Measurements from ENCODE around the gene TPRX1.

Gene TPRX1

DNA sequence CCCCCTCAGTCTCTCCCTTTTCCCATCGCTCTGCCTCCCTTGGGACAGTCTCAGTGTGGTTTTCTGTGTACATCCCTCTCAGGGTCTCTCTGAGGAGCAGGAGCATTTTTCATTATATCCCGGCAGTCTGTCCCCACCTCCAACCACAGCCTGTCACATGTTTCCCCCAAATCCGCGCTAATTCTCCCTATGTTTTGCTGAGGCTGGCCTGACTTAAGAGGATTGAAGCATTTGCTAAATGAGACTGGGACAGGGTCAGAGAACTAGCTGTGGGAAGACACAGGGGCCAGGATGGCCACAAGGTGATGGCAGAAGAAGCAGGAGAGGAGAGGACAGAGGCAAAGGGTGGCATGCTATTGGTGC is 5.5 kb downstream of the TPRX1 start:
- Histone ChIP-seq H3K4ac (ENCODE audit: low read depth, low read length) (no peak overlapping the region), H2BK15ac (replicated peaks; ENCODE audit: low read depth) (no peak overlapping the region), H4K5ac (ENCODE audit: low read length) (no peak overlapping the region), H3K27ac (ENCODE audit: low read depth, low read length) (no peak overlapping the region), H3K56ac (ENCODE audit: low read length) (no peak overlapping the region), H3K18ac (ENCODE audit: low read length) (no peak overlapping the region), H3K4me1 (ENCODE audit: control insufficient read depth, low read depth, low read length) (no peaks in the 10 kb centered on the region), H2BK120ac (ENCODE audit: low read depth, low read length) (no peak overlapping the region), H3K4me3 (ENCODE audit: low read length) (no peak overlapping the region), H3K36me3 (ENCODE audit: control insufficient read depth, insufficient read depth, low read length) (no peaks in the 10 kb centered on the region), H3K79me2 (ENCODE audit: control insufficient read depth, insufficient read depth, low read length) (no peaks in the 10 kb centered on the region), H3K4me2 (ENCODE audit: low read length) (no peak overlapping the region), H4K8ac (ENCODE audit: low read depth, low read length) (no peak overlapping the region), H2BK5ac (ENCODE audit: low read length) (no peak overlapping the region), H3K27me3 (ENCODE audit: insufficient read depth, low read length, poor library complexity) (no peaks in the 10 kb centered on the region), H3K23ac (ENCODE audit: low read length) (no peak overlapping the region), H3K79me1 (ENCODE audit: low read length) (no peaks in the 10 kb centered on the region), H2AK5ac (ENCODE audit: low read length) (no peak overlapping the region), H3K9ac (ENCODE audit: low read length) (no peak overlapping the region)
- no peak for DNase-seq
- WGBS (ENCODE audit: extremely low coverage, insufficient coverage, low lambda C conversion rate) = no CpG with 5 or more reads among the region's 4 CpGs

DNA sequence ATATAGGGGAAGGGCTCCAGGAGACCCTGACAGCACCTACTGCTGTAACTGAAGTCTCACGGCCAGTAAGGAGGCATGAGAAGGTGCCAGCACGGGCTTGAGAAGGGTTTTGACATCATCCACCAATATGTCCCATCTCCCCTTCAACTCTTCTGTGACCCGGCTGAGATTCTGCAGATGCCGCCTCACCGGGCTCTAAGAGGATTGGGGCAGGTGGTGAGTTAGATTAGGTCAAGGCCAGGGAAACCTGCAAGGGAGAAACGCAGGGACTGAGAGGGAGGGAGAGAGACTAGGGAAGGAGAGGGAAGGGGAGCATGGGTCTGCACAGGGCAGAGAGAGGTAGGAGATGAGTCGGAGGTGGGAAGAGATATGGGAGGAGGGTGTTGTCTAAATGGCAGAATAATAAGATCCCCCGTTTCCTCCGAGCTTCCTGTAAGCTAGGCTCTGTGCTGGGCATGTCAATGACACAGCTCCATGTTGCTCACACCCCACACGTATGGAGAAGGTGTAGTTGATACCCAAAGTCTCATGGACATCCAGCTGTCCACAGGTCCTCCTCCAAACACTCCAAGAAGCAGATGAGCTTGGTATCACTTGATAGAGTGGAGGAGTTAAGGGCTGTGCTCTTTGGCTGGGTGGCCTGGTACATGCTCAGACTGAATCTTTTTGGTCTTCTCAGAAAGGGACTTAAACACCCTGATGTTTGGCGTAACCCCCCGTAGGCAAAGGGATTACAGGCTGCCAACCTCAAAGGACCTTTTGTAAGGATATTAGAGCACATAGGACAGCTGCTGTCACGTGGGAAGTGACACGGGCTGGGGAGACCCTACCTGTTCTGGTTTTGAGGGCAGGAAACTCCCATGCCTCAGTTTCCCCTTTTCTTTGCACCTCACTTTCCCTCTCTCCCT is 6.1 kb downstream of the TPRX1 start:
- no peak overlapping the region for H3K4me3 ChIP-seq (ENCODE audit: low read length)
- WGBS (ENCODE audit: extremely low coverage, insufficient coverage, low lambda C conversion rate) = no CpG with 5 or more reads among the region's 14 CpGs
- no peak overlapping the region for H3K27ac ChIP-seq (ENCODE audit: low read depth, low read length)
- no peak overlapping the region for H3K9ac ChIP-seq (ENCODE audit: low read length)
- H3K4ac ChIP-seq (ENCODE audit: low read depth, low read length) = no peak overlapping the region
- no peak overlapping the region for H3K56ac ChIP-seq (ENCODE audit: low read length)
- no peaks in the 10 kb centered on the region for H3K79me1 ChIP-seq (ENCODE audit: low read length)
- H2BK15ac ChIP-seq (replicated peaks; ENCODE audit: low read depth) = no peak overlapping the region
- H2BK120ac ChIP-seq (ENCODE audit: low read depth, low read length) = no peak overlapping the region
- no peaks in the 10 kb centered on the region for H3K27me3 ChIP-seq (ENCODE audit: insufficient read depth, low read length, poor library complexity)
- no peaks in the 10 kb centered on the region for H3K79me2 ChIP-seq (ENCODE audit: control insufficient read depth, insufficient read depth, low read length)
- no peak overlapping the region for H2AK5ac ChIP-seq (ENCODE audit: low read length)
- no peak for DNase-seq
- H3K4me2 ChIP-seq (ENCODE audit: low read length) = no peak overlapping the region
- no peak overlapping the region for H3K23ac ChIP-seq (ENCODE audit: low read length)
- no peak overlapping the region for H4K5ac ChIP-seq (ENCODE audit: low read length)
- H3K4me1 ChIP-seq (ENCODE audit: control insufficient read depth, low read depth, low read length) = no peaks in the 10 kb centered on the region
- no peak overlapping the region for H4K8ac ChIP-seq (ENCODE audit: low read depth, low read length)
- H2BK5ac ChIP-seq (ENCODE audit: low read length) = no peak overlapping the region
- no peak overlapping the region for H3K18ac ChIP-seq (ENCODE audit: low read length)
- no peaks in the 10 kb centered on the region for H3K36me3 ChIP-seq (ENCODE audit: control insufficient read depth, insufficient read depth, low read length)

DNA sequence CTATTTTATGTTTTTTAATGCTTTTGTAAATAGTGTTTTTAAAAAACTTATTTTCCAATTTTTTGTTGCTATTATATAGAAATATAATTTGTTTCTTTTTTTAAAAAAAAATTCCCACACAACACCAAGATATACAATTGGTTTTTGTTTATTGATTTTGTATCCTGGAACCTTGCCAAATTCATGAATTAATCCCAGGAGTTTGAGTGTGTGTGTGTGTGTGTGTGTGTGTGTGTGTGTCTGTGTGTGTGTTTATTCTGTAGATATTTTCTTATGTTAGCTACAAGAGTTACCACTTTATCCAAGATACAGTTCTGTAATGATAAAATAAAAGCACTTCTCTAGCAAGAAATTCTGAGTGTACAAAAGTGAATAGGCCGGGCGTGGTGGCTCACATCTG is 7.6 kb downstream of the TPRX1 start:
- no peak overlapping the region for H2BK15ac ChIP-seq (replicated peaks; ENCODE audit: low read depth)
- no peak overlapping the region for H4K8ac ChIP-seq (ENCODE audit: low read depth, low read length)
- H3K23ac ChIP-seq (ENCODE audit: low read length) = no peak overlapping the region
- no peaks in the 10 kb centered on the region for H3K36me3 ChIP-seq (ENCODE audit: control insufficient read depth, insufficient read depth, low read length)
- no peaks in the 10 kb centered on the region for H3K79me2 ChIP-seq (ENCODE audit: control insufficient read depth, insufficient read depth, low read length)
- no peak overlapping the region for H2BK120ac ChIP-seq (ENCODE audit: low read depth, low read length)
- H3K4me3 ChIP-seq (ENCODE audit: low read length) = no peak overlapping the region
- no peak overlapping the region for H3K9ac ChIP-seq (ENCODE audit: low read length)
- no peak overlapping the region for H3K4ac ChIP-seq (ENCODE audit: low read depth, low read length)
- H3K56ac ChIP-seq (ENCODE audit: low read length) = no peak overlapping the region
- no peak overlapping the region for H3K27ac ChIP-seq (ENCODE audit: low read depth, low read length)
- H3K4me2 ChIP-seq (ENCODE audit: low read length) = no peak overlapping the region
- H3K79me1 ChIP-seq (ENCODE audit: low read length) = no peaks in the 10 kb centered on the region
- no peaks in the 10 kb centered on the region for H3K4me1 ChIP-seq (ENCODE audit: control insufficient read depth, low read depth, low read length)
- no peak overlapping the region for H4K5ac ChIP-seq (ENCODE audit: low read length)
- DNase-seq = no peak
- H2AK5ac ChIP-seq (ENCODE audit: low read length) = no peak overlapping the region
- H2BK5ac ChIP-seq (ENCODE audit: low read length) = no peak overlapping the region
- WGBS (ENCODE audit: extremely low coverage, insufficient coverage, low lambda C conversion rate) = no CpG with 5 or more reads among the region's 2 CpGs
- H3K27me3 ChIP-seq (ENCODE audit: insufficient read depth, low read length, poor library complexity) = no peaks in the 10 kb centered on the region
- H3K18ac ChIP-seq (ENCODE audit: low read length) = no peak overlapping the region

DNA sequence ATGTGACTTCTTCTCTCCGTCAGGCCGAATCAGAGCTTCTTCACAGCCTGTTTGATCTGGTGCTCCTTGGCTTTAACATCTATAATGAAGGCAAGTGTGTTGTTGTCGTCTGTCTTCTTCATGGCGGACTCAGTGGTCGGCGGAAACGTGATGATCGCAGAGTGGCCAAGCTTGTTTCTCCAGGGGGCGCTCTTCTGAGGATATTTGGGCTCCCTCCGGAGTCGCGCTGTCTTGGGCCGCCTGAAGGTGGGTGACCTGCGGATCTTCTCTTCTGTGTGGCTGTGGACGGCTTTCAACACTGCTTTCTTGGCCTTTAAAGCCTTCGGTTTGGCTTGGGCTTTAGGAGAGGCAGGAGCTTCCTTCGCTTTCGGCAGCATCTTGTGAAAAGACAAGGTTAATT is 9.8 kb downstream of the TPRX1 start:
- WGBS (ENCODE audit: extremely low coverage, insufficient coverage, low lambda C conversion rate) = no CpG with 5 or more reads among the region's 18 CpGs
- no peaks in the 10 kb centered on the region for H3K79me1 ChIP-seq (ENCODE audit: low read length)

DNA sequence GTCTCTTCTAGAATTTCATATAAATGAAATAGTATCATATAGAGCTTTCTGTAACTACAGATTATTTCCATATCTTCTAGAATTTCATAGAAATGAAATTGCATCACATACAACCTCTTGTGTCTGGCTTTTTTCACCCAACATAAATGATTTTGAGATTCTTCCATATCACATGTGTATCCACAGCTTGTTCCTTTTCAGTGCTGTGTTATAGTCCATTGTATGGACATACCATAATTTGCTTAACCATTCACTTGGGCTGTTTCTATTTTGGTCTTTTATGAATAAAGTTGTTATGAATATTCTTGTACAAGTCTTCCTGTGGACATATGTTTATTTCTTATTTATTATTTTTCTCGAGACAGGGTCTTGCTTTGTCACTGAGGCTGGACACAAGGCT is 11.7 kb downstream of the TPRX1 start:
- Histone ChIP-seq H3K18ac (ENCODE audit: low read length) (no peak overlapping the region), H3K27ac (ENCODE audit: low read depth, low read length) (no peak overlapping the region), H3K56ac (ENCODE audit: low read length) (no peak overlapping the region), H3K4me3 (ENCODE audit: low read length) (no peak overlapping the region), H3K36me3 (ENCODE audit: control insufficient read depth, insufficient read depth, low read length) (no peaks in the 10 kb centered on the region), H2BK5ac (ENCODE audit: low read length) (no peak overlapping the region), H2BK120ac (ENCODE audit: low read depth, low read length) (no peak overlapping the region), H3K79me1 (ENCODE audit: low read length) (no peaks in the 10 kb centered on the region), H2BK15ac (replicated peaks; ENCODE audit: low read depth) (no peak overlapping the region), H3K23ac (ENCODE audit: low read length) (no peak overlapping the region), H3K79me2 (ENCODE audit: control insufficient read depth, insufficient read depth, low read length) (no peaks in the 10 kb centered on the region), H2AK5ac (ENCODE audit: low read length) (no peak overlapping the region), H3K4ac (ENCODE audit: low read depth, low read length) (no peak overlapping the region), H3K4me1 (ENCODE audit: control insufficient read depth, low read depth, low read length) (no peaks in the 10 kb centered on the region), H3K4me2 (ENCODE audit: low read length) (no peak overlapping the region), H4K5ac (ENCODE audit: low read length) (no peak overlapping the region), H3K27me3 (ENCODE audit: insufficient read depth, low read length, poor library complexity) (no peaks in the 10 kb centered on the region), H3K9ac (ENCODE audit: low read length) (no peak overlapping the region), H4K8ac (ENCODE audit: low read depth, low read length) (peak overlapping the region; percentile 41)
- no CpG with 5 or more reads among the region's 1 CpG for WGBS (ENCODE audit: extremely low coverage, insufficient coverage, low lambda C conversion rate)
- no peak for DNase-seq

More for the DNA sequence above, 9.8 kb downstream of the TPRX1 start:
- peak; percentile 55 for DNase-seq
- H3K36me3 ChIP-seq (ENCODE audit: control insufficient read depth, insufficient read depth, low read length) = no peaks in the 10 kb centered on the region
- H3K9ac ChIP-seq (ENCODE audit: low read length) = no peak overlapping the region
- H3K56ac ChIP-seq (ENCODE audit: low read length) = no peak overlapping the region
- no peaks in the 10 kb centered on the region for H3K4me1 ChIP-seq (ENCODE audit: control insufficient read depth, low read depth, low read length)
- no peak overlapping the region for H2BK15ac ChIP-seq (replicated peaks; ENCODE audit: low read depth)
- H3K27me3 ChIP-seq (ENCODE audit: insufficient read depth, low read length, poor library complexity) = no peaks in the 10 kb centered on the region
- no peak overlapping the region for H4K8ac ChIP-seq (ENCODE audit: low read depth, low read length)
- no peak overlapping the region for H4K5ac ChIP-seq (ENCODE audit: low read length)
- H3K23ac ChIP-seq (ENCODE audit: low read length) = no peak overlapping the region
- H3K4me2 ChIP-seq (ENCODE audit: low read length) = no peak overlapping the region
- H3K27ac ChIP-seq (ENCODE audit: low read depth, low read length) = no peak overlapping the region
- H3K18ac ChIP-seq (ENCODE audit: low read length) = no peak overlapping the region
- no peak overlapping the region for H2AK5ac ChIP-seq (ENCODE audit: low read length)
- H2BK120ac ChIP-seq (ENCODE audit: low read depth, low read length) = no peak overlapping the region
- H3K4me3 ChIP-seq (ENCODE audit: low read length) = no peak overlapping the region
- H3K4ac ChIP-seq (ENCODE audit: low read depth, low read length) = no peak overlapping the region
- H3K79me2 ChIP-seq (ENCODE audit: control insufficient read depth, insufficient read depth, low read length) = no peaks in the 10 kb centered on the region
- H2BK5ac ChIP-seq (ENCODE audit: low read length) = no peak overlapping the region

DNA sequence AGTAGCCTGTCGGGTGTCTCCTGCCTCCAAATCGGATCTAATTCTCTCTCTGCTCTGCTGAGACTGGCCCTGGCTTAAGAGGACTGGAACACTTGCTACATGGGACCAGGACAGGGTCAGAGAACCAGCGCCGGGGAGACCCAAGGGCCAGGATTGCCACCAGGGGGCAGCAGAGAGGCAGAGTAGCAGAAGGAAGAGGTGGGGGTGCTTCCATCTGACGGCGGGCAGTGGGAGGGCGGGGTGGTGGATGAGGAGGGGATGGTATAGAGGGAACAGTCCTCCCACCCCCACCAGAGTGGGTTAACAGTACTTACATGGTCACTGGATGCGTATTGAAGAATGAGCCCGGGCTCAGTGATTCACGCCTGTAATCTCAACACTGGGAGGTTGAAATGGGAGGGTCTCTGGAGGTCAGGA is 13.9 kb downstream of the TPRX1 start:
- H3K18ac ChIP-seq (ENCODE audit: low read length) = no peak overlapping the region
- no peak overlapping the region for H3K23ac ChIP-seq (ENCODE audit: low read length)
- H2BK15ac ChIP-seq (replicated peaks; ENCODE audit: low read depth) = no peak overlapping the region
- H2BK120ac ChIP-seq (ENCODE audit: low read depth, low read length) = no peak overlapping the region
- H3K56ac ChIP-seq (ENCODE audit: low read length) = no peak overlapping the region
- H2BK5ac ChIP-seq (ENCODE audit: low read length) = no peak overlapping the region
- no peak overlapping the region for H4K8ac ChIP-seq (ENCODE audit: low read depth, low read length)
- no peak overlapping the region for H3K4me3 ChIP-seq (ENCODE audit: low read length)
- no peak overlapping the region for H3K9ac ChIP-seq (ENCODE audit: low read length)
- no peaks in the 10 kb centered on the region for H3K4me1 ChIP-seq (ENCODE audit: control insufficient read depth, low read depth, low read length)
- H3K79me2 ChIP-seq (ENCODE audit: control insufficient read depth, insufficient read depth, low read length) = no peaks in the 10 kb centered on the region
- peak; percentile 98 for DNase-seq
- no peaks in the 10 kb centered on the region for H3K27me3 ChIP-seq (ENCODE audit: insufficient read depth, low read length, poor library complexity)
- no peak overlapping the region for H2AK5ac ChIP-seq (ENCODE audit: low read length)
- H3K4ac ChIP-seq (ENCODE audit: low read depth, low read length) = no peak overlapping the region
- peak overlapping the region; percentile 16 for H3K27ac ChIP-seq (ENCODE audit: low read depth, low read length)
- peaks cover under 1% of the 10 kb centered on the region for H3K36me3 ChIP-seq (ENCODE audit: control insufficient read depth, insufficient read depth, low read length)
- H3K4me2 ChIP-seq (ENCODE audit: low read length) = no peak overlapping the region
- no peaks in the 10 kb centered on the region for H3K79me1 ChIP-seq (ENCODE audit: low read length)
- WGBS (ENCODE audit: extremely low coverage, insufficient coverage, low lambda C conversion rate) = no CpG with 5 or more reads among the region's 10 CpGs
- no peak overlapping the region for H4K5ac ChIP-seq (ENCODE audit: low read length)

Data from mesendoderm (in vitro differentiated cells).